ENCODE measurements around the gene CDNF.

DNA sequence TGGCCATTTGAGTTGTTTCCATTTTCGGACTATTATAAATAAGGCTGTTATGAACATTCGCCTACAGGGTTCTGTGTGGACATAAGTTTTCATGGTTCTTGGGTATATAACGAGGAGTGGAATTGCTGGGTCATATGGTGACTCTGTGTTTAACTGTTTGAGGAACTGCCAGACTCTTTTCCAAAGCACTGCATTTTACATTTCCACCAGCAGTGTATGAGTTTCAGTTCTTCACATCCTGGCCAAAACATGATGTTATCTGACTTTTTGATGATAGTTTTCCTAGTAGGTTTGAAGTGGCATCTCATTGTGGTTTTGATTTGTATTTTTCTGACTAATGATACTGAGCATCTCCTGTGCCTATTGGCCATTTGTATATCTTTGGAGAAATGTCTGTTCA lies 46.2 kb upstream of the CDNF start:
- TF ChIP-seq FOXP2 (optimal IDR thresholded peaks at IDR 0.05; ENCODE audit: borderline replicate concordance, extremely low read depth, extremely low read length, insufficient read depth) (no peak), SIN3A (IDR thresholded peaks at IDR 0.05; ENCODE audit: borderline replicate concordance, insufficient read depth, low read length) (no peak)

Measured in PFSK-1 (cell line).